Measurements from ENCODE around the gene CPNE6. TPM values are rescaled to one million over a fixed set of nuclear protein-coding genes. Genes with fewer than 3 reads are reported as not detected.

CPNE6 gene
- total RNA-seq, 4 donors from 2014 or later, result 0.76 TPM; not detected in 3

DNA sequence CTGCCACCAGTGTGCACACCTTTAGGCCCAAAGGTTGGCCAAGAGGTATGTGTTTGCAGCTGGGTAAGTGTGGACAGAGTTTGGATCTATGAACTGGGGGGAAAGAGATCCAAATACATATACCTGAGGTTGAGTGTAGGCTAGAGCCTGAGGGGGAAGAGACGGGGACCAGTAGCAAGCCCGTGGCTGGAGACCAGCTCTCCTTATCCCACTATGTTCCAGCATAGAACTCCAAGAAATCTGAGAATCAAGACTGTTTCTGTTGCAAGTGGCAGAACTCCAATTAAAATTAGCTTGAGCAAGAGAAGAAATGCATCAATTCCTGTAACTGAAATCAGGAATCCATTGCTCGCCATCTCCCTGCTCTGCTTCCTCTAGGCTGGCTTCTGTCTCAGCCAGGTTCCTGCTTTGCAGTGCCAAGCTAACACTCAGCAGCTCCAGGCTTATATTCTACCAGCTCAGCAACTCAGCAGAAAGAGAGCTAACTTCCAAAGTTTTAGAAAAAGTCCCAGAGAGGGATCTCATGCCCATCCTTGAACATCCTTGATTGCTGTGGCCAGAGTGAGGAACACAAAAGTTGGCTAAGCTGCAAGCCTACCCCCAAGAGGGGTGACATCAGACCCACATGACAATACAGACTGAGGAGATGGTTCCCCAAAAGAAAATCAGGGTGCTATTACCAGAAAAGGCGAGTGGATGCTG, 21.3 kb downstream of the CPNE6 start:
- no peaks in the 10 kb centered on the region for H3K27me3 ChIP-seq
- no peaks in the 10 kb centered on the region for H3K9me3 ChIP-seq
- intact Hi-C loops (cut with DNase I; ENCODE audit: low total_unique reads), result loop anchor here (5.0 kb wide), 1 partner anchor 35 kb away; no protein-coding TSS in a partner anchor
- H3K36me3 ChIP-seq, result no peaks in the 10 kb centered on the region
- H3K27ac ChIP-seq, result peak overlapping the region in 1 of 2 donors; percentile 93
- TF ChIP-seq POLR2A (IDR thresholded peaks at IDR 0.05), result no peak
- TF ChIP-seq CTCF (IDR thresholded peaks at IDR 0.05), result no peak
- no peak overlapping the region for H3K4me3 ChIP-seq
- H3K4me1 ChIP-seq, result peaks cover 0 to 8% of the 10 kb centered on the region in 2 donors
- DNase-seq, result no peak

DNA sequence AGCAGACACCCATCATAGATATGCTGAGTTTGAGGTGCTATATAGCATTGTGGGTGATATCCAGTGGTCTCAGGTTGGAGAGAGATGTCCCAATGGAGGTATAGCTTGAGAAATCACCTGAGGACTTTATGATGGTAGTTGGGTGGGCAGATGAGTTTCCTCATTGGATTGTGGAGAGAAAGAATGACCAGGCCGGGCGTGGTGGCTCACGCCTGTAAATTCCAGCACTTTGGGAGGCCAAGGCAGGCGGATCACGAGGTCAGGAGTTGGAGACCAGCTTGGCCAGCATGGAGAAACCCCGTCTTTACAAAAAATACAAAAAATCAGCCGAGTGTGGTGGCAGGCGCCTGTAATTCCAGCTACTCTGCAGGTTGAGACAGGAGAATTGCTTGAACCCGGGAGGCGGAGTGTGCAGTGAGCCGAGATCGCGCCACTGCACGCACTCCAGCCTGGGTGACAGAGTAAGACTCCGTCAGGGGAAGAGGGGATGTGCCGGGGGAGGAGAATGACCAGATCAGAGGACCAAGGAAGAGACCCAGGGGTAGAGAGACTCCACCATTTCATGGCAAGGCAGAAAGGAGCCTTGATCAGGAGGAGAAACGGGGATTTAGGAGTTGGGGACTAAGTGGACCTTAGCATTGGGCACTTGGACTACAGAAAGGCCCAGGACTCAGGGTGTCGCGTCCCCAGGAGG, 22.0 kb downstream of the CPNE6 start:
- Histone ChIP-seq H3K27ac (peak overlapping the region; percentile 84 to 93), H3K4me3 (peak overlapping the region; percentile 71 to 84), H3K27me3 (no peaks in the 10 kb centered on the region), H3K36me3 (no peaks in the 10 kb centered on the region), H3K9me3 (no peaks in the 10 kb centered on the region), H3K4me1 (peaks cover 0 to 8% of the 10 kb centered on the region in 2 donors)
- no peak for TF ChIP-seq CTCF (IDR thresholded peaks at IDR 0.05)
- no peak for TF ChIP-seq POLR2A (IDR thresholded peaks at IDR 0.05)
- intact Hi-C loops (cut with DNase I; ENCODE audit: low total_unique reads), result loop anchor here (5.0 kb wide), 1 partner anchor 36 kb away; no protein-coding TSS in a partner anchor
- DNase-seq, result no peak

- Histone ChIP-seq H3K27ac (peak within 1 kb of the TSS; percentile 84 to 93), H3K36me3 (no peaks in the 10 kb centered on the region), H3K9me3 (no peaks in the 10 kb centered on the region), H3K27me3 (no peaks in the 10 kb centered on the region), H3K4me1 (peaks cover 0 to 8% of the 10 kb centered on the region in 2 donors), H3K4me3 (peak within 1 kb of the TSS; percentile 71 to 84)
- intact Hi-C loops (cut with DNase I; ENCODE audit: low total_unique reads), result loop anchor here (5.0 kb wide), 1 partner anchor 37 kb away; no protein-coding TSS in a partner anchor
- TF ChIP-seq POLR2A (IDR thresholded peaks at IDR 0.05) (peak in 1 of 2 donors; percentile 61), CTCF (IDR thresholded peaks at IDR 0.05) (peak in 1 of 4 experiments; percentile 17)
- peak; percentile 88 to 93 for DNase-seq
These were observed 22.8 kb downstream of the CPNE6 start, which contains the start of gene PCK2 for GRCh38 chr14:24093901-24094840. PCK2 (plus strand) TSS chr14:24094311; CDS start chr14:24094406, 95 bp downstream.

DNA sequence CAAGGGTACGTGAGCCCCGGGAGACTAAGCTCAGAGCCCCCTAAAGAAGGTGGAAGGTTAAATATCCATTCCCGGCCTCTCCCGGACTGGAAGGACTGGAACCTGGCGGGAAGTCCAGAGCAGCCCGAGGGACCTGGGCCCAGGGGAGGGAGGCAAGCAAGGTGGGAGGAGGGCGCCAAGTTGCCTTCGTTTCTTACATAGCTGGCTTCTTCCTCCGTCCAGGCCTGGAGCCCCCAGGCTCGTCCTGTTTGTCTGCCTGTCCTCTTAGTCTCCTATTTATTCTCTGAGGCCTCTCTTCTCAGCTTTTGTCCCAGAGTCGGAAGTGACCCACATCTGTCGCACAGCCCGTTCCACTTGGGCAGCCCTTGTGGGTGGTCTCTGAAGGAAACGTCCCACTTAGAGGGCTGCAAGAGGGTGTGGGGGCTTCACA, 23.5 kb downstream of the CPNE6 start:
- Histone ChIP-seq H3K36me3 (no peaks in the 10 kb centered on the region), H3K27me3 (no peaks in the 10 kb centered on the region), H3K27ac (peak overlapping the region; percentile 84 to 93), H3K9me3 (no peaks in the 10 kb centered on the region), H3K4me1 (peaks cover 0 to 8% of the 10 kb centered on the region in 2 donors), H3K4me3 (peak overlapping the region; percentile 71 to 84)
- intact Hi-C loops (cut with DNase I; ENCODE audit: low total_unique reads), result loop anchor here (5.0 kb wide), 1 partner anchor 38 kb away; no protein-coding TSS in a partner anchor
- TF ChIP-seq CTCF (IDR thresholded peaks at IDR 0.05) (no peak), POLR2A (IDR thresholded peaks at IDR 0.05) (no peak)
- DNase-seq, result no peak

Data from uterus (tissue), 4 donors.